OCI-LY7 (cell line): Measurements from ENCODE around the gene TAS2R31.

ENCODE experiments used
- EZH2phosphoT487 ChIP-seq: fragments of 200-600 bp; sonication (generic); IDR thresholded peaks from 2 replicates; pipeline ENCODE4 v1.6.1; 2018; ENCODE audit warnings: low read depth, borderline replicate concordance, mild to moderate bottlenecking, mixed run types, antibody characterized with exemption, low read length, moderate library complexity, mixed read lengths
- TF ChIP-seq, protein P1 (sequence below): fragments of 200-600 bp; sonication (generic); conservative IDR thresholded peaks from 2 replicates; pipeline ENCODE4 v1.5.1; 2014; ENCODE audit warnings: mild to moderate bottlenecking, antibody characterized with exemption, low read length, moderate library complexity, mixed read lengths

DNA sequence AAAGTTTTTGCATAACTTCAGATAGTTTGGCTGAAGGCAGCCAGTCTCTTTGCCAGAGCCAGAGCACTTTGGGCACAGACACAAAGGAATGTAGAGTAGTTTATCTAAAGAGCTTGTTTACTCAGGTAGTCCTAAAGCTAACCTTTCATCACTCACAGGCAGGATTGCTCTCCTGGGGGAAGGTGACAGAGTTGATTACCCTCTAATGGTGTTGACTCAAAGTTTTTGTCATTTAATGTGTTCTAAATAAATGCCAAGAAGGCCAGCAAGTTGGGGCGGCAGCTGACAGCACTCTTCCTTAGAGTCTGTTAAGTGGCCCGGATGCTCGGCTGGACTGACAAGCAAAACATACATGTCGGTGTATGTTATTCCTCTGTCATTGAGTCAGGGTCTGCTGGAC is 40.2 kb upstream of the TAS2R31 start:
- TF ChIP-seq, protein P1, sequence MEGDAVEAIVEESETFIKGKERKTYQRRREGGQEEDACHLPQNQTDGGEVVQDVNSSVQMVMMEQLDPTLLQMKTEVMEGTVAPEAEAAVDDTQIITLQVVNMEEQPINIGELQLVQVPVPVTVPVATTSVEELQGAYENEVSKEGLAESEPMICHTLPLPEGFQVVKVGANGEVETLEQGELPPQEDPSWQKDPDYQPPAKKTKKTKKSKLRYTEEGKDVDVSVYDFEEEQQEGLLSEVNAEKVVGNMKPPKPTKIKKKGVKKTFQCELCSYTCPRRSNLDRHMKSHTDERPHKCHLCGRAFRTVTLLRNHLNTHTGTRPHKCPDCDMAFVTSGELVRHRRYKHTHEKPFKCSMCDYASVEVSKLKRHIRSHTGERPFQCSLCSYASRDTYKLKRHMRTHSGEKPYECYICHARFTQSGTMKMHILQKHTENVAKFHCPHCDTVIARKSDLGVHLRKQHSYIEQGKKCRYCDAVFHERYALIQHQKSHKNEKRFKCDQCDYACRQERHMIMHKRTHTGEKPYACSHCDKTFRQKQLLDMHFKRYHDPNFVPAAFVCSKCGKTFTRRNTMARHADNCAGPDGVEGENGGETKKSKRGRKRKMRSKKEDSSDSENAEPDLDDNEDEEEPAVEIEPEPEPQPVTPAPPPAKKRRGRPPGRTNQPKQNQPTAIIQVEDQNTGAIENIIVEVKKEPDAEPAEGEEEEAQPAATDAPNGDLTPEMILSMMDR = no peak
- no peak for TF ChIP-seq EZH2phosphoT487
